Measurements from ENCODE around the gene TRA2B. TPM values are rescaled to one million over a fixed set of nuclear protein-coding genes. Genes with fewer than 3 reads are reported as not detected.

Gene TRA2B
- total and polyA plus RNA-seq, 12 donors, result 78.2 to 242 (median 106) TPM

DNA sequence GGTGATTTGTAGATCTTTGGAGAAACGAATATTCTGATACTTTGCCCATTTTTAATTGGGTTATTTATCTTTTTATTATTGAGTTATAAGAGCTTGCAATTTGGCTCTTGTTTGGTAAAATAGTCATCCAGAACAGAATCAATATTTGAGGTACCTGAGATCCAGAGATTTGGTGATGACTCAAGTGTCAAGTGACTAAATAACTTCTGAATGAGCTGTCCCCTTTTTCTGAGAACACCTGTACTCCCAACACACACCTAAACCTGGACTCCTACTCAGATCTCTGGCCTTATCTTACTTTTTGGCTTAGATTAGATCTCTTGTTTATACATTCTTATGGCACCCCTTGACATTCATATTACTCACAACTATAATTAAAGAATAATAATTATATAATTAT lies 3.1 kb upstream of the TRA2B start:
- 46 to 68% (median 57%) methylated on average over 1 of the region's 1 CpG for whole genome bisulfite sequencing, 4 donors
- Histone ChIP-seq H3K36me3 (replicated peaks in 1 of 2) (no peaks in the 10 kb centered on the region), H3K9me3 (replicated peaks in 1 of 3) (no peaks in the 10 kb centered on the region), H3K4me1 (replicated peaks in 1 of 2) (peaks cover 0 to 6% of the 10 kb centered on the region in 2 donors), H3K27ac (no peak overlapping the region), H3K4me3 (no peak overlapping the region), H3K27me3 (no peaks in the 10 kb centered on the region)
- DNase-seq, result no peak
- intact Hi-C loops (cut with DNase I), result no loop called here
- no peak for TF ChIP-seq POLR2A (IDR thresholded peaks at IDR 0.05)
- TF ChIP-seq, protein P1, sequence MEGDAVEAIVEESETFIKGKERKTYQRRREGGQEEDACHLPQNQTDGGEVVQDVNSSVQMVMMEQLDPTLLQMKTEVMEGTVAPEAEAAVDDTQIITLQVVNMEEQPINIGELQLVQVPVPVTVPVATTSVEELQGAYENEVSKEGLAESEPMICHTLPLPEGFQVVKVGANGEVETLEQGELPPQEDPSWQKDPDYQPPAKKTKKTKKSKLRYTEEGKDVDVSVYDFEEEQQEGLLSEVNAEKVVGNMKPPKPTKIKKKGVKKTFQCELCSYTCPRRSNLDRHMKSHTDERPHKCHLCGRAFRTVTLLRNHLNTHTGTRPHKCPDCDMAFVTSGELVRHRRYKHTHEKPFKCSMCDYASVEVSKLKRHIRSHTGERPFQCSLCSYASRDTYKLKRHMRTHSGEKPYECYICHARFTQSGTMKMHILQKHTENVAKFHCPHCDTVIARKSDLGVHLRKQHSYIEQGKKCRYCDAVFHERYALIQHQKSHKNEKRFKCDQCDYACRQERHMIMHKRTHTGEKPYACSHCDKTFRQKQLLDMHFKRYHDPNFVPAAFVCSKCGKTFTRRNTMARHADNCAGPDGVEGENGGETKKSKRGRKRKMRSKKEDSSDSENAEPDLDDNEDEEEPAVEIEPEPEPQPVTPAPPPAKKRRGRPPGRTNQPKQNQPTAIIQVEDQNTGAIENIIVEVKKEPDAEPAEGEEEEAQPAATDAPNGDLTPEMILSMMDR (IDR thresholded peaks at IDR 0.05), result no peak

DNA sequence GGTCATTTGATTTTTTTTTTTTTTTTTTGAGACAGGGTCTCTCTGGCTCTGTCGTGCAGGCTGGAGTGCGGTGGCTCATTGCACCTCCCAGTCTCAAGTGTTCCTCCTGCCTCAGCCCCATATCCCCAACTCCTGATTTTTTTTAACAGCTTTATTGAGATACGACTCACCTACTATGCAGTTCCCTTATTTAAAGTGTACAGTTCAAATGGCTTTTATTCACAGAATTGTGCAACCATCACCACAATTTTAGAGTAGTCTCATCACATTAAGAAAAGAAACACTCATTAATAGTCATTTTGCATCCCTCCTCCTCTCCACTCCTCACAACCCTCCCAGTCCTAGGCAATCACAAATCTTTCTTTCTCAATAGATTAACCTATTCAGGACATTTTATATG lies 1.9 kb upstream of the TRA2B start:
- TF ChIP-seq, protein P1 (IDR thresholded peaks at IDR 0.05), result no peak
- TF ChIP-seq POLR2A (IDR thresholded peaks at IDR 0.05), result no peak
- no peaks in the 10 kb centered on the region for H3K36me3 ChIP-seq (replicated peaks in 1 of 2)
- peaks cover 10 to 15% of the 10 kb centered on the region in 2 donors for H3K4me1 ChIP-seq (replicated peaks in 1 of 2)
- no peak for DNase-seq
- intact Hi-C loops (cut with DNase I), result no loop called here
- WGBS, 4 donors, result 76 to 84% (median 83%) methylated on average over 3 of the region's 3 CpGs
- H3K27me3 ChIP-seq, result no peaks in the 10 kb centered on the region
- no peak overlapping the region for H3K4me3 ChIP-seq
- no peaks in the 10 kb centered on the region for H3K9me3 ChIP-seq (replicated peaks in 1 of 3)
- H3K27ac ChIP-seq, result no peak overlapping the region

DNA sequence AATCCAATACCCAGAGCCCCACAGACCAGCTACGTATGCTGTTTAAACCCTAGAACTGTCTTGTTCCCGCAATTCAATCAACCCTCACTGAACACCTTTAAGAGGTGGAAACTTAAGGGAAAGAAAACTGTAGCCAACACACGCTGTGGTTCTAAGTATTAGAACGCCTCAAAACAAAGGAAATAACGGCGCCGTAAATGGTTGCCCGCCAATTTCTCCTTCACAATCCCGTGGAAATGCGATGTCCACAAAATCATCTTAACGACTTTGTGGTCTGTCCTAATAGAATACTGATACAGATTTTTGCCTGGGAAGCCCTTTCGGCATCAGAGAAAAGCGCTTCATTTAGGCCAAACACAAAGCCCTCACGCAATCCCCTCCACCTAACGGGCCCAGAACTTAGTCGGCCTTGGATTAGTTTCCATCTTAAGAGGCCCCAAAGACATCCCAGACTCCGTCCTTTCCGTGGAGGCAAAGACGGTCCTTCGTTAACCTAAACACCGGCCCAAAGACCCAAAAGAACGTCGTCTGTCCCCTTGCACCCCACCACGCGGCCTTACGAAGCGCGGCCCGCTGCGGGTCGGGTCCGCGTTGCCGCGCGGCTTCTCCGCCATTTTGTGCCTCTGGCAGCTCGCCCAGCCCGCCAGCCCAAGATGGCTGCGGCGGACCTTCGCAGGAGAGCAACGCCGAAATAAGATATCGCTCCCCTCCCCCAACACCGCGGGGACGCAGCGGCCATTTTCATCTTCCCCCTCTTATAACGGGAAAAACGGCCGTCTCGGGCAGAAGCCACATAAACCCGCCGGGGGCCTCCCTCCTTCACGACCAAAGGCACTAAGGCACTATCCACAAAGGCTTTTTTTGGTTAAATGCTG lies 763 bp downstream of the TRA2B start:
- Histone ChIP-seq H3K27ac (peak overlapping the region; percentile 96 to 100 (median 100)), H3K4me3 (peak overlapping the region; percentile 36 to 90 (median 72)), H3K4me1 (replicated peaks in 1 of 2) (peaks cover 34 to 36% of the 10 kb centered on the region in 2 donors), H3K36me3 (replicated peaks in 1 of 2) (no peaks in the 10 kb centered on the region), H3K9me3 (replicated peaks in 1 of 3) (no peaks in the 10 kb centered on the region), H3K27me3 (no peaks in the 10 kb centered on the region)
- 0 to 1% (median 0%) methylated on average over 37 to 56 of the region's 56 CpGs for WGBS, 4 donors
- intact Hi-C loops (cut with DNase I), result no loop called here
- DNase-seq, result peak; percentile 89 to 96 (median 93)
- TF ChIP-seq, protein P1 (IDR thresholded peaks at IDR 0.05), result no peak
- peak in 1 of 2 donors; percentile 20 for TF ChIP-seq POLR2A (IDR thresholded peaks at IDR 0.05)

DNA sequence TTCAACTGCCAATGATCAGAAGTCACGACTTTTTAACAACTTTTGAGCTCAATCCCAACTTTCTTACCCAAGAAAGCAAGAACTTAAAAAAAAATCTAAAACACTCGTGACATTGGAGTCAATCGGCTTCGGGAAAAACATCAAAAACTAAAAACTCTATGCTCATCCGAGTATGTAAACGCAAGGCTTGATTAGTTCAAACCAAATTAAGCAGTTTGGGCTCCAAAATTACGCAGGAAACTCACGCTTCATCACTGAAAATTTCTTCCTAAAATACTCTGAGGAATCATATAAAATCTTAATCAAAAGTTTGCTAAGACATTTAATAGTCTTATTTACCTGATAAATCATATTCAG lies 1.6 kb downstream of the TRA2B start:
- no peaks in the 10 kb centered on the region for H3K9me3 ChIP-seq (replicated peaks in 1 of 3)
- H3K27ac ChIP-seq, result peak overlapping the region in 4 of 5 donors; percentile 96 to 100 (median 100)
- peaks cover 42 to 44% of the 10 kb centered on the region in 2 donors for H3K4me1 ChIP-seq (replicated peaks in 1 of 2)
- TF ChIP-seq, protein P1 (IDR thresholded peaks at IDR 0.05), result no peak
- no peak for TF ChIP-seq POLR2A (IDR thresholded peaks at IDR 0.05)
- DNase-seq, result no peak
- H3K27me3 ChIP-seq, result no peaks in the 10 kb centered on the region
- intact Hi-C loops (cut with DNase I), result no loop called here
- no peaks in the 10 kb centered on the region for H3K36me3 ChIP-seq (replicated peaks in 1 of 2)
- peak overlapping the region in 3 of 4 donors; percentile 54 to 90 (median 89) for H3K4me3 ChIP-seq
- 0 to 1% (median 0%) methylated on average over 8 of the region's 8 CpGs for WGBS, 4 donors
